Body of pancreas (tissue), 4 donors: ENCODE results near the gene WBP1L. TPM values are rescaled to one million over a fixed set of nuclear protein-coding genes. Genes with fewer than 3 reads are reported as not detected.
A peak's percentile ranks its signal among the peaks of the same experiment; 100 is the strongest.

Experiments used
- ATAC-seq: fragments of 150-250 bp; one replicate; pipeline ENCODE4 v1.9.1; 2016
- DNase-seq, 4 donors: peaks; one replicate each; pipeline ENCODE4 v3.0.0-alpha.2; 2019
- H3K27ac ChIP-seq, 4 donors: fragments of 200-600 bp; sonication (generic); 1 replicate in 3 of 4; 2 replicates in 1 of 4; pipeline versions ENCODE4 v1.5.1 to v1.6.1; 2016 to 2019; ENCODE audit warnings: mild to moderate bottlenecking in 1 of 4, mixed read lengths in 1 of 4, moderate library complexity in 1 of 4
- H3K27me3 ChIP-seq, 2 donors: fragments of 200-600 bp; sonication (generic); one replicate each; pipeline ENCODE4 v1.6.0; 2016; ENCODE audit warnings: mild to moderate bottlenecking in 1 of 2
- H3K36me3 ChIP-seq, 2 donors: fragments of 200-600 bp; sonication (generic); replicated peaks in 1 of 2; 2 replicates each; pipeline ENCODE4 v1.5.1; 2016; ENCODE audit warnings: low read depth in 2 of 2; ENCODE audit not compliant: insufficient read depth in 1 of 2
- H3K4me1 ChIP-seq: fragments of 200-600 bp; sonication (generic); one replicate; pipeline ENCODE4 v1.6.0; 2016
- H3K4me3 ChIP-seq, 2 donors: fragments of 200-600 bp; sonication (generic); 1 replicate in 1 of 2; 2 replicates in 1 of 2; pipeline ENCODE4 v1.5.1; 2016 to 2019
- H3K9me3 ChIP-seq, 3 donors: fragments of 200-600 bp; sonication (generic); 1 replicate in 2 of 3; 2 replicates in 1 of 3; pipeline ENCODE4 v1.5.1; 2016
- POLR2A ChIP-seq, 3 donors: fragments of 450-650 bp; IDR thresholded peaks; one replicate each; pipeline ENCODE4 v1.6.1; 2016; ENCODE audit warnings: antibody characterized with exemption in 3 of 3, mild to moderate bottlenecking in 2 of 3
- WGBS, 2 donors: methylation state at CpG; one replicate each; pipeline ENCODE4 v1.1.5; 2017; 5-methylcytosine and 5-hydroxymethylcytosine counted together
- intact Hi-C: fragments of 100-400 bp; cut with DNase I; formaldehyde crosslinking; loops from one replicate; pipeline ENCODE4 v1.15.1; 2023
- total RNA-seq, 2 donors: library from RNA; depleted of rRNA; stranded (reverse); fragments of >200 nt; gene quantifications; one replicate each; pipeline ENCODE4 v1.1.0, GENCODE V29; 2016
- TF ChIP-seq, protein P1 (sequence below), 7 experiments: fragments of 450-650 bp in 4 of 7; fragments of 200-600 bp in 3 of 7; sonication (generic) in 3 of 7; IDR thresholded peaks; one replicate each; pipeline ENCODE4 v1.5.1; 2016 to 2019; ENCODE audit warnings: antibody characterized with exemption in 7 of 7

Gene WBP1L
- total RNA-seq, 2 donors from 2014 or later, result 30.6 to 55.4 TPM

DNA sequence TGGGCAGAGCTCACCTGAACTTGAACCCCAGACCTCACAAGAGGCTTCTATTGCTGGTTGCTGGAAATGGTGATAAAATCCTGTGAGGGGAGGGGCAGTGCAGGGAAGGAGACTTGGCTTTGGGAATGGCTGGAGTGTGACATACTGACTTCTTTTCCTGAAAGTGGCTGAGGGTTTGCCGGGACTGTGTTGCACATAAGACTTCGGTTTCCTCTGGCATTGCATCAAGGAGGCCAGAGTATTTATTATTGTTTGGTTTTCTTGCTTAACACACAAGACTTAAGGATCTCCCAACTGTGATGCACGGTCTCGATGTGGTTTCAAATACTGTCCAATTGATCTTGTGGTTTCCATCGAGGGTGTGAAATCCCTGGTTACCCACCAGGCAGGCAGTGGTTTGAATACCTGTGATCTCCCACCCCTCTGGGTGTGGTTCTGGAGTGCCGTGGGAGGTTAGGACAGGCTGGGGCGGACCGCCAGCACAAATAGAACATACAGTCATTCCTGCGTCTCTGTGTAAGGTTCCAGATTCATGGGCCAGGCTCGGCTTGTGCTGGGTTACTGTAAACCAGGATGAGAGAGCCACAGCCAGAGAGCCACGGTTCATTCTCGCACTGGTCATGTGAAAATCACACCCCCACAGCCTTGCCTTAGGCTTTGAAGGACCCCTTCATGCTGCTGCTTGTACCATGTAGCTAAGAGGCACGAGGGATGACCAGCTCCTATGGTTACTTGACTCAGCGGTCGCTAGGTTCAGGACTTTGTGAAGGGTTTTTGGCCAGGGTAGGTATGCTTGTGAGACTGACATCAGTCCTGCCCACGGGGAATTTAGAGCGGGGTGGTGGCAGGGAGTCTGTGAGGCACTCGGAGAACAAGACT lies 39.2 kb downstream of the WBP1L start:
- no peaks in the 10 kb centered on the region for H3K9me3 ChIP-seq
- intact Hi-C loops, result no loop called here
- H3K4me1 ChIP-seq, result peaks cover 40% of the 10 kb centered on the region
- no peaks in the 10 kb centered on the region for H3K27me3 ChIP-seq
- peak overlapping the region in 3 of 4 donors; percentile 17 to 62 (median 50) for H3K27ac ChIP-seq
- peak; percentile 39 for ATAC-seq
- TF ChIP-seq, protein P1, sequence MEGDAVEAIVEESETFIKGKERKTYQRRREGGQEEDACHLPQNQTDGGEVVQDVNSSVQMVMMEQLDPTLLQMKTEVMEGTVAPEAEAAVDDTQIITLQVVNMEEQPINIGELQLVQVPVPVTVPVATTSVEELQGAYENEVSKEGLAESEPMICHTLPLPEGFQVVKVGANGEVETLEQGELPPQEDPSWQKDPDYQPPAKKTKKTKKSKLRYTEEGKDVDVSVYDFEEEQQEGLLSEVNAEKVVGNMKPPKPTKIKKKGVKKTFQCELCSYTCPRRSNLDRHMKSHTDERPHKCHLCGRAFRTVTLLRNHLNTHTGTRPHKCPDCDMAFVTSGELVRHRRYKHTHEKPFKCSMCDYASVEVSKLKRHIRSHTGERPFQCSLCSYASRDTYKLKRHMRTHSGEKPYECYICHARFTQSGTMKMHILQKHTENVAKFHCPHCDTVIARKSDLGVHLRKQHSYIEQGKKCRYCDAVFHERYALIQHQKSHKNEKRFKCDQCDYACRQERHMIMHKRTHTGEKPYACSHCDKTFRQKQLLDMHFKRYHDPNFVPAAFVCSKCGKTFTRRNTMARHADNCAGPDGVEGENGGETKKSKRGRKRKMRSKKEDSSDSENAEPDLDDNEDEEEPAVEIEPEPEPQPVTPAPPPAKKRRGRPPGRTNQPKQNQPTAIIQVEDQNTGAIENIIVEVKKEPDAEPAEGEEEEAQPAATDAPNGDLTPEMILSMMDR (IDR thresholded peaks at IDR 0.05), result no peak
- TF ChIP-seq POLR2A (IDR thresholded peaks at IDR 0.05), result no peak
- H3K4me3 ChIP-seq, result no peak overlapping the region
- peak in 3 of 4 donors; percentile 37 to 60 (median 45) for DNase-seq
- H3K36me3 ChIP-seq, result no peaks in the 10 kb centered on the region
- 73 to 84% methylated on average over 15 to 18 of the region's 18 CpGs for WGBS, 2 donors

DNA sequence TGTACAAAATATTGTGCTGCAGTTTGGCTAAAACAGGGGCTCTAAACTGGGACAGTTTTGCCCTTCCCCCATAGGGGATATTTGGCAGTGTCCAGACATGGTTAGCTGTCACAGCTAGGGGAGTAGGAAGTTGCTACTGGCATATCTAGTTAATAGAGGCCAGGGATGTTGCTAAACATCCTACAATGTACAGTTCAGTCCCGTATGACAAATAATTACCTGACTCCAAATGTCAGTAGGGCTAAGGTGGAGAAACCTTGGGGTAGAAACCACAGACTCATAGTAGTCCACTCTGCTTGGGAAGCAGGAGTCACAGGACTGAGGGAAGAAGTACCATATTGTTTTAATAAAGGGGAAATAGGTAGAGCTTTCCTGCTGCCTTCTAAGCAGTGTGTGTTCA lies 39.8 kb downstream of the WBP1L start:
- no peak for ATAC-seq
- Histone ChIP-seq H3K27me3 (no peaks in the 10 kb centered on the region), H3K4me1 (peaks cover 36% of the 10 kb centered on the region), H3K27ac (peak overlapping the region in 3 of 4 donors; percentile 17 to 62 (median 50)), H3K36me3 (no peaks in the 10 kb centered on the region), H3K9me3 (no peaks in the 10 kb centered on the region), H3K4me3 (no peak overlapping the region)
- 63 to 64% methylated on average over 1 of the region's 1 CpG for WGBS, 2 donors
- no peak for TF ChIP-seq POLR2A (IDR thresholded peaks at IDR 0.05)
- TF ChIP-seq, protein P1 (IDR thresholded peaks at IDR 0.05), result no peak
- intact Hi-C loops, result no loop called here
- DNase-seq, result no peak

DNA sequence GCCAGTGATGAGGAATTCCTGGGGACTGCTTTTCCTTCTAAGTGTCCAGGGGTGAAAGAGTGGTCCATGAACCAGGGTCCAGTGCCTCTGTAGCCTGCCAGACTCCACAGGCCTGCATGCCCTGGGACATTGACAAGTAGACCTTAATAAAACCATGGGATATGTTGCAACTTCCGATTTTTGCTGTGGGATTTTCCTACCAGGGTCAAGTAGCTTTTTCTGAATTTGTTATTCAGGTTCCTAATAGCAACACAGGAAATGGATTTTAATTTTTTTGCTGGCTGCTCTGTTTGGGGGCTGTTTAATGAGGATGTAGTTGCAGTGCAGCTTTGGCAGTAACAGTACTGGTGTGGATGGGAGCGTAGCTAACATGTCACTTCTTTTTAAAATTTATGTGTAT lies 42.1 kb downstream of the WBP1L start:
- intact Hi-C loops, result no loop called here
- H3K4me1 ChIP-seq, result peaks cover 29% of the 10 kb centered on the region
- TF ChIP-seq, protein P1 (IDR thresholded peaks at IDR 0.05), result no peak
- no peak for TF ChIP-seq POLR2A (IDR thresholded peaks at IDR 0.05)
- no peak for ATAC-seq
- DNase-seq, result peak in 1 of 4 donors; percentile 40
- H3K27ac ChIP-seq, result no peak overlapping the region
- H3K27me3 ChIP-seq, result no peaks in the 10 kb centered on the region
- no peaks in the 10 kb centered on the region for H3K36me3 ChIP-seq
- WGBS, 2 donors, result 61 to 71% methylated on average over 2 of the region's 2 CpGs
- H3K4me3 ChIP-seq, result no peak overlapping the region
- no peaks in the 10 kb centered on the region for H3K9me3 ChIP-seq

DNA sequence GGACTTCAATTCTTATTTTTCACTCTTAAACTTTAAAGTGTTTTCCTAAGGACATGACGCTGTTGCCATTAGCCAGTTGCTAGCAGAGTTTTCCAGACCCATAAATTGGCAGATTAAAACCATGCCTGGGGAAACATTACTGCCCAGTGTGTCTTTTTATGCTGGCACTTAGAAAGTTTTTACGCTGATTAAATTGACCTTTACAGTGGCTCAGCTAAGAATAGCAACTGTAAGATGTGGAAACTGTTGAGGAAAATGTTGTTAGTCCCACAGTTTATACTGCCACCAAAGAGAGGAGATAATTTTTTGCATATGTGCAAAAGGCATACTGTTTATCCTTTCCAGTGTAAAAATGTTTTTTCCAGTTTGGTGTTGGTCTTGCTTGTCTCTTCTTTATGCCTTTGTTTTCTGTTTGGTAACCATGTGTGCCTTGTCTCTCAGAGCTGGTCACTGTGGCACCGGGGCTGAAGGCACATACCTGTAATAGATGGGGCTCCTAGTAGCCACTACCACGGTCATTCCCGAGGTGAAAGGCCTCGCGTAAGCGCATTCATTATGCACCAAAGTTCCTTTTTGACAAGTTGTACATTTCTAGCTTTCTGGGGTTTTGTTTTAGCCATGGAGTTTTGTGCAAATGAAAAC lies 48.1 kb downstream of the WBP1L start:
- Histone ChIP-seq H3K4me3 (no peak overlapping the region), H3K4me1 (peaks cover 6% of the 10 kb centered on the region), H3K36me3 (no peaks in the 10 kb centered on the region), H3K27ac (no peak overlapping the region), H3K27me3 (no peaks in the 10 kb centered on the region), H3K9me3 (no peaks in the 10 kb centered on the region)
- TF ChIP-seq, protein P1 (IDR thresholded peaks at IDR 0.05), result no peak
- TF ChIP-seq POLR2A (IDR thresholded peaks at IDR 0.05), result no peak
- WGBS, 2 donors, result 83 to 87% methylated on average over 8 of the region's 8 CpGs
- intact Hi-C loops, result no loop called here
- DNase-seq (no peak), ATAC-seq (no peak)
